ENCODE data around the gene SPRR2A. TPM values are rescaled to one million over a fixed set of nuclear protein-coding genes. Genes with fewer than 3 reads are reported as not detected.

SPRR2A gene
- total and polyA plus RNA-seq, 2 of the 8 experiments (the other 6 are each of a cell fraction or from before 2014, with no cell fraction given): not detected

DNA sequence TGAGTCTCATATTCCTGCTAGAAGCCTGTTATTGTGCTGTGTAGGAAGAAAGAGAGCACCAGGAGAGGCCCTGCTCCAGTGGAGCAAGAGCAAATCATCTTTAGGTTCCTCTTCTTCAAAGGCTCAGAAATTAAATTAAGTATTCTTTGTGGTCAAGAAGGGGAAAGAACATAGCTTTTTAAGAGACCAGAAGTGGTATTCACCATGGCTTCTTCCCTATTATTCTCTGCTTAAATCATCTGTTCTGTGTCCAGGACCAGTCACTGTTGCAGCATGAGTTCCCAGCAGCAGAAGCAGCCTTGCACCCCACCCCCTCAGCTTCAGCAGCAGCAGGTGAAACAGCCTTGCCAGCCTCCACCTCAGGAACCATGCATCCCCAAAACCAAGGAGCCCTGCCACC, 25.2 kb downstream of the SPRR2A start:
- no peak overlapping the region for H3K4me3 ChIP-seq (ENCODE audit: extremely low read depth in 1 of 4, insufficient read depth in 2 of 4, low read depth in 3 of 4, low read length in 4 of 4)
- peak overlapping the region; percentile 63; the same call in 1 of the 2 replicates for H2BK15ac ChIP-seq (ENCODE audit: low read length)
- no peak overlapping the region for H3K23ac ChIP-seq (ENCODE audit: insufficient read length)
- H3K18ac ChIP-seq (ENCODE audit: extremely low read depth, low read length): no peak overlapping the region
- peaks cover 0 to 1% (median 0%) of the 10 kb centered on the region in 4 experiments; a peak in 1 of 7 replicates for H3K27me3 ChIP-seq (replicated peaks in 1 of 4; ENCODE audit: control insufficient read depth in 3 of 4, extremely low read depth in 1 of 4, insufficient read depth in 3 of 4, low read length in 3 of 4)
- no peak overlapping the region for H4K8ac ChIP-seq (ENCODE audit: extremely low read depth, insufficient read depth, low read length)
- no peak overlapping the region for H2BK20ac ChIP-seq (ENCODE audit: low read length)
- CTCF ChIA-PET (ENCODE audit: partially characterized antibody): interaction anchor here (0.7 to 2.4 kb wide), 11 partner anchors 8 to 163 kb away, joined by 3 to 16 read pairs (median 4); partner anchors contain the start of gene SMCP
- no peak for FAIRE-seq
- H3K27ac ChIP-seq (ENCODE audit: low read depth, low read length): no peak overlapping the region
- H3K4ac ChIP-seq (replicated peaks; ENCODE audit: insufficient read length, low read depth, low read length): no peak overlapping the region
- H2BK12ac ChIP-seq (ENCODE audit: low read depth, low read length): 0 out of 2 replicates have a peak overlapping the region, but pooled peaks have one; percentile 27
- no peaks in the 10 kb centered on the region for H3K23me2 ChIP-seq (ENCODE audit: low read depth, low read length)
- H2AK5ac ChIP-seq (ENCODE audit: low read depth, low read length): no peak overlapping the region
- H3K36me3 ChIP-seq (ENCODE audit: control insufficient read depth in 2 of 4, insufficient read depth in 4 of 4, low read length in 3 of 4): no peaks in the 10 kb centered on the region
- H4K20me1 ChIP-seq (replicated peaks in 1 of 2; ENCODE audit: control insufficient read depth in 1 of 2, insufficient read depth in 2 of 2, low read length in 2 of 2): no peaks in the 10 kb centered on the region
- no peak overlapping the region for H2AFZ ChIP-seq (ENCODE audit: low read length)
- no peaks in the 10 kb centered on the region for H3K9me3 ChIP-seq (ENCODE audit: insufficient read depth in 2 of 2, low read depth in 1 of 2, low read length in 1 of 2)
- no peak overlapping the region for H4K5ac ChIP-seq (ENCODE audit: insufficient read length, low read depth, low read length)
- no peak overlapping the region for H2BK120ac ChIP-seq (replicated peaks; ENCODE audit: low read depth, low read length)
- H3K4me1 ChIP-seq (replicated peaks in 1 of 4; ENCODE audit: control insufficient read depth in 3 of 4, insufficient read depth in 4 of 4, low read length in 3 of 4): no peaks in the 10 kb centered on the region
- no peak overlapping the region for H3K56ac ChIP-seq (replicated peaks; ENCODE audit: insufficient read length, low read depth, low read length)
- no peaks in the 10 kb centered on the region for H3K79me1 ChIP-seq (ENCODE audit: low read depth, low read length)
- no peak overlapping the region for H3K14ac ChIP-seq (ENCODE audit: insufficient read length)
- no peak for DNase-seq (ENCODE audit: low read depth in 1 of 2, low spot score in 2 of 2)
- H3K4me2 ChIP-seq (ENCODE audit: insufficient read depth in 1 of 2, low read depth in 2 of 2, low read length in 2 of 2): no peak overlapping the region
- POLR2A ChIA-PET (ENCODE audit: partially characterized antibody): no interaction called here
- H3K9ac ChIP-seq (replicated peaks in 1 of 4; ENCODE audit: extremely low read depth in 1 of 4, low read depth in 3 of 4, low read length in 3 of 4): no peak overlapping the region
- no peak overlapping the region for H2BK5ac ChIP-seq (ENCODE audit: low read depth, low read length)
- H4K91ac ChIP-seq (replicated peaks; ENCODE audit: insufficient read length, low read length): no peak overlapping the region
- H3K79me2 ChIP-seq (ENCODE audit: control insufficient read depth in 1 of 2, insufficient read depth in 2 of 2, low read length in 2 of 2): no peaks in the 10 kb centered on the region
- TF ChIP-seq CEBPB (IDR thresholded peaks at IDR 0.05; ENCODE audit: low read depth, low read length) (no peak), RXRA (IDR thresholded peaks at IDR 0.05; ENCODE audit: insufficient read depth, low read depth, low read length) (no peak), KDM5A (IDR thresholded peaks at IDR 0.05; ENCODE audit: low read length) (no peak), TBP (IDR thresholded peaks at IDR 0.05; ENCODE audit: low read depth, low read length) (no peak), BCL11A (IDR thresholded peaks at IDR 0.05; ENCODE audit: low read depth in 2 of 2, low read length in 2 of 2) (no peak), SRF (IDR thresholded peaks at IDR 0.05; ENCODE audit: low read depth, low read length) (no peak), JUN (IDR thresholded peaks at IDR 0.05; ENCODE audit: low read depth, low read length) (no peak), SIN3A (conservative IDR thresholded peaks at IDR 0.05 in 1 of 2, IDR thresholded peaks at IDR 0.05 in 1 of 2; ENCODE audit: low read depth in 1 of 2, low read length in 2 of 2) (no peak), SP2 (IDR thresholded peaks at IDR 0.05; ENCODE audit: low read length) (no peak), NRF1 (IDR thresholded peaks at IDR 0.05; ENCODE audit: low read depth, low read length) (no peak), YY1 (IDR thresholded peaks at IDR 0.05; ENCODE audit: low read depth, low read length) (no peak), TAF7 (optimal IDR thresholded peaks at IDR 0.05; ENCODE audit: borderline replicate concordance, low read depth, low read length) (no peak), USF2 (IDR thresholded peaks at IDR 0.05; ENCODE audit: low read length) (no peak)
- TF ChIP-seq, protein P1, sequence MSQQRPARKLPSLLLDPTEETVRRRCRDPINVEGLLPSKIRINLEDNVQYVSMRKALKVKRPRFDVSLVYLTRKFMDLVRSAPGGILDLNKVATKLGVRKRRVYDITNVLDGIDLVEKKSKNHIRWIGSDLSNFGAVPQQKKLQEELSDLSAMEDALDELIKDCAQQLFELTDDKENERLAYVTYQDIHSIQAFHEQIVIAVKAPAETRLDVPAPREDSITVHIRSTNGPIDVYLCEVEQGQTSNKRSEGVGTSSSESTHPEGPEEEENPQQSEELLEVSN (IDR thresholded peaks at IDR 0.05): no peak

All from H1 (cell line).